Activated naive CD8-positive, alpha-beta T cell treated with anti-CD3 and anti-CD28 coated beads, Interleukin-2, amount 50 U/mL, for 16 hours (primary cell): ENCODE data around the gene SSTR5.
"Not testable (repeated sequence)": the region's sequence is repeated elsewhere in the genome, so short reads cannot be mapped to it uniquely, and the experiment has no call there.

Experiments used
- DNase-seq: peaks from one replicate; pipeline ENCODE4 v3.0.0-alpha.2; 2020; ENCODE audit warnings: low read depth, low spot score

SSTR5 gene

GRCh38 chr16:1073566-1074378, 1.2 kb downstream of the SSTR5 start:
- no peak for DNase-seq

DNA sequence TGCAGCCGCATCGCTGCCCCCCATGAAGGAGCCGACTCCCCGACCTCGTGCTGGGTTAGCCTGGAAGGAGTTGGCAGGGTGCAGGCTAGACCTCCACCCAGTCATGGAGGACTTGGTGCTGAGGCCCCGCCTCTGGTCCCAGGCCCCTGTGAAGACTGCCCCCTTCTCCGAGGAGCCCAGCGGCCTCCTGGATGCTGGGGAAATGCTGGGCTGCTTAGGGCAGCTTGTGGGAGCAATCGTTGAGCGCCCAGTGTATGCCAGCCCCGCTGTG, 1.8 kb downstream of the SSTR5 start:
- no peak for DNase-seq

GRCh38 chr16:1075546-1075945, 3.0 kb downstream of the SSTR5 start:
- no peak for DNase-seq

DNA sequence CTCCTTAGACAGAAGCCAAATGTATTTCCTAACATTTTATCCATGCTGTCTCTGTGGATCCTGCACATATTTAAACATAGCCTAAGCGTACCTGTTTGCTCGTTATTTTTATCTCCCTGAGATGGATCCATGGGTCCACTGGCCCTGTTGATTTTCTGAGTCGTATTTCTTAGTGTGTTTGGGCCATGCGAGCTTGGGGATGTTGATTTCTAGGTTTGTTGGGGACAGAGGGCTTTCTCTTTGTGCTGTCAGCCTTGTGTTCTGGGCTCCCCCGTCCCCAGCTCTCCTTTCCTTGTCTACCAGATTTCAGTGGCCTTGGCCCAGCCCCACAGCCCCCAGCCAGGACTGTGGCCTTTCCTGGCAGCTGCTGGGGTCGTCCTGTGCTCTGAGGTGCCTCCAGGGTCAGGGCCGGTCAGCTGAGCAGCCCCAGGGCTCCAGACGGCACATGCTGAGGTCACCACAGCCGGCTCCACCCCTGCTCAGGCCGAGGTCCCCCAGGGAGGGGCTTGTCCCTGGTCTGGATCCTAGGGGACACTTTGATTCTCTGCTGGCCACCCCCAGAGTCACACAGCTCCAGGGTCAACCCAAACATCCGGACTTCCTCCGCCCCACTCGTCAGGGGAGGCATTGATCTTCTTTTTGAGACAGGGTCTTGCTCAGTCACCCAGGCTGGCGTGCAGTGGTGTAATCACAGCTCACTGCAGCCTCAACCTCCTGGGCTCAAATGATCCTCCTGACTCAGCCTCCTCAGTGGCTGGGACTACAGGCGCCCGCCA, 4.4 kb downstream of the SSTR5 start:
- DNase-seq: no peak

- DNase-seq: no peak
Observed at GRCh38 chr16:1077877-1078578, 5.5 kb downstream of the SSTR5 start.

GRCh38 chr16:1078579-1079021, 6.1 kb downstream of the SSTR5 start:
- no peak for DNase-seq

DNA sequence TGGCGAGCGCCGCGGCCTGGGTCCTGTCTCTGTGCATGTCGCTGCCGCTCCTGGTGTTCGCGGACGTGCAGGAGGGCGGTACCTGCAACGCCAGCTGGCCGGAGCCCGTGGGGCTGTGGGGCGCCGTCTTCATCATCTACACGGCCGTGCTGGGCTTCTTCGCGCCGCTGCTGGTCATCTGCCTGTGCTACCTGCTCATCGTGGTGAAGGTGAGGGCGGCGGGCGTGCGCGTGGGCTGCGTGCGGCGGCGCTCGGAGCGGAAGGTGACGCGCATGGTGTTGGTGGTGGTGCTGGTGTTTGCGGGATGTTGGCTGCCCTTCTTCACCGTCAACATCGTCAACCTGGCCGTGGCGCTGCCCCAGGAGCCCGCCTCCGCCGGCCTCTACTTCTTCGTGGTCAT, 6.8 kb downstream of the SSTR5 start:
- no peak for DNase-seq

DNA sequence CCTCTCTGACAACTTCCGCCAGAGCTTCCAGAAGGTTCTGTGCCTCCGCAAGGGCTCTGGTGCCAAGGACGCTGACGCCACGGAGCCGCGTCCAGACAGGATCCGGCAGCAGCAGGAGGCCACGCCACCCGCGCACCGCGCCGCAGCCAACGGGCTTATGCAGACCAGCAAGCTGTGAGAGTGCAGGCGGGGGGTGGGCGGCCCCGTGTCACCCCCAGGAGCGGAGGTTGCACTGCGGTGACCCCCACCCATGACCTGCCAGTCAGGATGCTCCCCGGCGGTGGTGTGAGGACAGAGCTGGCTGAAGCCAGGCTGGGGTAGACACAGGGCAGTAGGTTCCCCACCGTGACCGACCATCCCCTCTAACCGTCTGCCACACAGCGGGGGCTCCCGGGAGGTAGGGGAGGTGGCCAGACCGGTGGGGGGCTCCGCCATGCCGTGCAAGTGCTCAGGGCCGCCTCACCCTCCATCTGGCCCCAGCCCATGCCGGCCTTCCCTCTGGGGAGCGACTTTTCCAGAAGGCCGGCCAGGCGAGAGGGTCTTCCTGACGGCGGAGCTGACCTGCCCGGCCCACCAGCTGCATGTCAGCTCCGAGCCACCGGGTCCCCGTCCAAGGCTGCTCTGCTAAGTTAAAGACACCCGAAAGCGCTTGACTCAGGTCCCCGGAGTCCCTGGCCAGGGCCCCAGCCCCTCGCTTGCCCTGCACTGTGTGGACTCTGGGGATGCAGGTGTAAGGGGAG, 7.4 kb downstream of the SSTR5 start:
- DNase-seq: no peak

- DNase-seq: no peak
Observed at GRCh38 chr16:1080801-1081733, 8.5 kb downstream of the SSTR5 start.

DNA sequence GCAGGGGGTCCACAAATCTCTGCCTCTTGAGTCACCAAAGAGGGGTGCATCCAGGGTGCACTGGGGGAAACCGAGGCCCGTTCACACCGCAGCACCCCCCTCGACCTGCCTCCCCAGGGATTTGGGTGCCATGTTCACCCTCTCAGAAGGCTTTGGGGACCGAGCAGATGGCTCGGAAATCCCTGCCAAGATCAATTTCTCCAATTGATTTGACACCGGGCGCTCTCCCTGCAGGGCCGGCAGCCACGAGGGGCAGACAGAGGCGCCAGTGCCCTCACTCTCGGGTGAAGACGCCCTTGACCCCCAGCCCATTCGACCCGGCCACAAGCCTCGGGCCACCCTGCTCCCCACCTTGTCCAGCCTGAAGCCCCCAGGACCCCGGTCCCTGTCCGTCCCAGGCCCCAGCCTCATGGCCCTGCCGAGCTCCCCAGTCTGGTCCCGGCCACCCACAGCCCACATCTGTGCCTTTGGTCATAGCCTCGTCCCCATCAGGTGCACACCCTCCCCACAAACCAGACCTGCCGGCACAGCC, 9.3 kb downstream of the SSTR5 start:
- no peak for DNase-seq

DNA sequence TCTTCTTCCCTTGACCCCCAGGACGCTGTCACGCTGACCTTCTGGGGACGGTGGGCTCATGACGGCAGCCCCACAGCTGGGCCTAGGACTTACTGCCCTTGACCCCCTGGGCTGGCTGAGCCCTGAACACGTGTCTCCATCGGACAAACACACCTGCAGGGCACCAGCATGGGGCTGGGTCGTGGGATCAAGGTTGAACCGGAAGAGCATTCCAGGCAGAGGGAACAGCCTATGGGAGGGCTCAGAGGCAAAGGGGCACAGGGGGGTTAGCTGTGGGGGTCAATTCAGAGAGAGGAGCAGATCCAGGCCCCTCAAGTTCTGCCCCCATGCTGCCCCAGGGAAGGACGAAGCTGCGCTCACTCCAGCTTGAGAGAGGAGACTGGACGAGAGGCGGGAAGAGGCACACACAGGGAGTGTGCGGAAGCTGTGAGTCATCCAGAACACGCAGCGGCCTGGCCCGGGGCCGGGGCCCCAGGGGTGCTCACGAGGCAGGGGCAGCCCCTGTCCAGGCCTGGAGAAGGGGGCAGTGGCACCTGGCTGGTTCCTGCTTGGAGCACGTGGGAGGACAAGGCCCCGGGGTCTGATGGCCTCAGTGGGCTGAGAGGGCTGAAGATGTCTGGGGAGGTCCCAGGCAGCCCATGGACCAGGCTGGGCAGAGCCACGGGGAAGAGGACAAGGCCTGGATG, 9.9 kb downstream of the SSTR5 start:
- DNase-seq: no peak

GRCh38 chr16:1082952-1083675, 10.6 kb downstream of the SSTR5 start:
- no peak for DNase-seq

DNA sequence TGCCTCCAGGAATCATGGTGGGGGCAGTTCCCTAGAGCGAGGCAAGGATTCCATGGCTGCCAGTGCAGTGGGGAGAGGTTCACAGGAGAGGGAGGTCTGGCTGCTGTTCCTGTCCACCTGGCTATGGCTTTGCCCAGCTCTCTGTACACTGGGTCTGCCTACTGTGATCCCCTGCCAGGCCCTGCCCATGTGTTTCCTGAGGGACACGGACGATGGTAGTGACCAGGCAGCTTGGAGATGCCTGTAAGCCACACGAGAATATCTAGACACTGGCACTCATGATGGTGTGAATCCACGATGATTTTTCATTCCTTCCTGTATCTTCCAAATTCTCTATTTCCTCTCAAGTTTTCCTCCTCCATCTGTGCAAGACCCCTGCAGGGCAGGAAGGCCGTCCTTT, 12.4 kb downstream of the SSTR5 start:
- DNase-seq: no peak

GRCh38 chr16:1086443-1086842, 13.9 kb downstream of the SSTR5 start:
- not testable (repeated sequence) for DNase-seq

- no peak for DNase-seq
Observed at GRCh38 chr16:1088295-1089170, 16.0 kb downstream of the SSTR5 start.

DNA sequence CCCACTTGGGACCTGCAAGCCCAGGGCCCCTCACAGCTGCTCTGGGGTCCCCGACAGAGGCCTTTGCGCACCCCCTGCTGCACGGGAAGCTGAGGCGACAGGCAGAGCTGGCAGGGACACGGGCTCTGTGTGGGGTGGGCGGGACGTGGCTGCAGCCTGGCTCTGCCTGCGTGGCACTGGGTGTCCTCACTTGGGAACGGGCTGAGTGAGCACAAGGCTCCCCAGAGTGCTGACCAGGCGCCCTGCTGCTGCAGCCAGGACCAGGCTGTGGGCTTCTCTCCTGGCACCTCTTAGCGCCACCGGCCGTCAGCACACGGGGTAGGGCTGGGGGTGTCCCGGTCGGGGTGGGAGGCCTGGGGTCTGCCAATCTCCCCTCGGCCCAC, 16.9 kb downstream of the SSTR5 start:
- DNase-seq: no peak

DNA sequence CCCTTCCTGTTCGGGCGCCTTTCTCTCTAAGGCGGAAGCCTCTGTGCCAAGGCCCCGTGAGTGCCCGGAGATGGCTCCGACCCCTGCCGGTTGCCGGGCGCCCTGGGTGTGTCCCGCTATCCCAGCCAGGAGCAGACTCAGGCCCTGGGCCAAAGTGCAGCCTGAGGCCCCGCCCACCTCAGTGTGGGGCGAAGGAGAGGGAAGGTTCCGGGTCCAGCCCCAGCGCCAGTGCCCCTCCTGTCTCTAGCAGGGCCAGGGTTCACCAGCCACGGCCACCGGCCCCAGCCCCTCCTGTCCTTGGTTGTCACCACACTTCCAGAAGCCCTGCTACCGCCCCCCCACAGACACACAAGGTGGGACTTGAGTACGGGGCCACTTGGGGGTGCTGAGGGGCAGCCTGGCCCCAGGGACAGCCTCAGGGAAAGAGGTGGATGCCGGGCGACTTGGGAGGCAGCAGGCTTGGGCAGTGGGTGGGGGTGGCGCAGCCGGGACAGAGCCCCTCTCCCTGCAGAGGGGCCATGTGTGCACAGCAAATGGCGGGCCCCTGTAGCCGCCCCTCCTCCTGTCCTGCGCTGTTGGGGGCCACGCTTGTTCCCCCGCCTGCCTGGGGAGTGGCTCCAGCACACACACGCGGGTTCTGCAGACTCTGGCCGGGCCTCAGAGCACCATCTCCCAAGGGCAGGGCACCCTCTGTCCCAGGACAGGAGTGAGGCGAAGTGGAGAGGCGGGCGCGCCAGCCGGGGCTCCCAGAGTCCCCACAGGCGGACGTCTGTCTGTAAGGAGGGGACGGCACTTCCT, 17.5 kb downstream of the SSTR5 start:
- DNase-seq: no peak
